HEK293T (cell line): ENCODE data around the gene RUVBL2.

Source experiments
- CTCF ChIA-PET: fragments of 350-600 bp; formaldehyde crosslinking; extraction: SDS; loops from one replicate; lab custom pipeline; 2021; ENCODE audit warnings: antibody characterized with exemption, inconsistent platforms; lab: Yijun Ruan, JAX
- POLR2A ChIA-PET: fragments of 350-600 bp; formaldehyde crosslinking; extraction: SDS; loops from one replicate; lab custom pipeline; 2020; ENCODE audit warnings: antibody characterized with exemption, inconsistent platforms; lab: Yijun Ruan, JAX
- DNase-seq: peaks from one replicate; pipeline ENCODE4 v3.0.0; 2012; ENCODE audit warnings: mixed read lengths; ENCODE audit errors: extremely low spot score
- ARNT ChIP-seq: fragments of 450-650 bp; IDR thresholded peaks from 2 replicates; pipeline ENCODE4 v1.6.1; 2017; ENCODE audit warnings: mild to moderate bottlenecking
- BHLHE40 ChIP-seq: fragments of 450-650 bp; IDR thresholded peaks from 2 replicates; pipeline ENCODE4 v1.6.1; 2016; ENCODE audit warnings: mild to moderate bottlenecking, moderate library complexity, borderline replicate concordance
- CTBP1 ChIP-seq: fragments of 450-650 bp; IDR thresholded peaks from 2 replicates; pipeline ENCODE4 v1.6.1; 2016; ENCODE audit warnings: borderline replicate concordance
- ELF4 ChIP-seq: fragments of 450-650 bp; IDR thresholded peaks from 2 replicates; pipeline ENCODE4 v1.6.1; 2017; ENCODE audit warnings: antibody characterized with exemption
- FOXA1 ChIP-seq: fragments of 450-650 bp; IDR thresholded peaks from 2 replicates; pipeline ENCODE4 v1.6.1; 2016; ENCODE audit warnings: mild to moderate bottlenecking
- FOXK2 ChIP-seq: fragments of 450-650 bp; IDR thresholded peaks from 2 replicates; pipeline ENCODE4 v1.6.1; 2016; ENCODE audit warnings: mild to moderate bottlenecking
- FOXM1 ChIP-seq: fragments of 450-650 bp; IDR thresholded peaks from 2 replicates; pipeline ENCODE4 v1.6.1; 2017; ENCODE audit warnings: mild to moderate bottlenecking, borderline replicate concordance
- HDGF ChIP-seq: fragments of 450-650 bp; IDR thresholded peaks from 2 replicates; pipeline ENCODE4 v1.6.1; 2017; ENCODE audit warnings: antibody characterized with exemption, borderline replicate concordance
- L3MBTL2 ChIP-seq: fragments of 450-650 bp; conservative IDR thresholded peaks from 2 replicates; pipeline ENCODE4 v1.6.1; 2016; ENCODE audit warnings: mild to moderate bottlenecking
- LEF1 ChIP-seq: fragments of 450-650 bp; IDR thresholded peaks from 2 replicates; pipeline ENCODE4 v1.6.1; 2017; ENCODE audit warnings: mild to moderate bottlenecking, borderline replicate concordance
- NFRKB ChIP-seq: fragments of 450-650 bp; IDR thresholded peaks from 2 replicates; pipeline ENCODE4 v1.6.1; 2016; ENCODE audit warnings: mild to moderate bottlenecking, moderate library complexity
- PKNOX1 ChIP-seq: fragments of 450-650 bp; IDR thresholded peaks from 2 replicates; pipeline ENCODE4 v1.6.1; 2016
- SP1 ChIP-seq: fragments of 450-650 bp; IDR thresholded peaks from 2 replicates; pipeline ENCODE4 v1.6.1; 2017
- SUZ12 ChIP-seq: fragments of 450-650 bp; IDR thresholded peaks from 2 replicates; pipeline ENCODE4 v1.6.1; 2016; ENCODE audit warnings: mild to moderate bottlenecking
- TARDBP ChIP-seq: fragments of 450-650 bp; IDR thresholded peaks from 2 replicates; pipeline ENCODE4 v1.6.1; 2016
- ZNF384 ChIP-seq: fragments of 450-650 bp; IDR thresholded peaks from 2 replicates; pipeline ENCODE4 v1.6.1; 2016

RUVBL2 gene

DNA sequence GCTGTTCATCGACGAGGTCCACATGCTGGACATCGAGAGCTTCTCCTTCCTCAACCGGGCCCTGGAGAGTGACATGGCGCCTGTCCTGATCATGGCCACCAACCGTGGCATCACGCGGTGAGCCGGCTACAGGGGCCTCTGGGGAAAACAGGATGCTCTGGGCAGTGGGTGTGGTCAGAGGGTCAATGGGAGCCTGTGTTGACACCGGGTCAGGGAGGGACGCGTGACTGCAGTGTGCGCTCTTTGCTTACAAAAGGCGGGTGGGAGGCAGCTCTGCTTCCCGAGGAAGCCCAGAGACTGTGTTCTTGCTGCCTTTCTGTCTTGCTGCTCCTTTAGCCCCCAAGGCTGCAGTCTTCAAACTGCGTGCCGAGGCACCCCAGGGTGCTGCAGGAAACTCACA, 17.5 kb downstream of the RUVBL2 start:
- POLR2A ChIA-PET: no interaction called here
- no peak for DNase-seq
- CTCF ChIA-PET: no interaction called here
- no peak for TF ChIP-seq BHLHE40
- TF ChIP-seq PKNOX1: no peak
- no peak for TF ChIP-seq FOXA1
- TF ChIP-seq HDGF: no peak
- TF ChIP-seq L3MBTL2: no peak
- no peak for TF ChIP-seq TARDBP

DNA sequence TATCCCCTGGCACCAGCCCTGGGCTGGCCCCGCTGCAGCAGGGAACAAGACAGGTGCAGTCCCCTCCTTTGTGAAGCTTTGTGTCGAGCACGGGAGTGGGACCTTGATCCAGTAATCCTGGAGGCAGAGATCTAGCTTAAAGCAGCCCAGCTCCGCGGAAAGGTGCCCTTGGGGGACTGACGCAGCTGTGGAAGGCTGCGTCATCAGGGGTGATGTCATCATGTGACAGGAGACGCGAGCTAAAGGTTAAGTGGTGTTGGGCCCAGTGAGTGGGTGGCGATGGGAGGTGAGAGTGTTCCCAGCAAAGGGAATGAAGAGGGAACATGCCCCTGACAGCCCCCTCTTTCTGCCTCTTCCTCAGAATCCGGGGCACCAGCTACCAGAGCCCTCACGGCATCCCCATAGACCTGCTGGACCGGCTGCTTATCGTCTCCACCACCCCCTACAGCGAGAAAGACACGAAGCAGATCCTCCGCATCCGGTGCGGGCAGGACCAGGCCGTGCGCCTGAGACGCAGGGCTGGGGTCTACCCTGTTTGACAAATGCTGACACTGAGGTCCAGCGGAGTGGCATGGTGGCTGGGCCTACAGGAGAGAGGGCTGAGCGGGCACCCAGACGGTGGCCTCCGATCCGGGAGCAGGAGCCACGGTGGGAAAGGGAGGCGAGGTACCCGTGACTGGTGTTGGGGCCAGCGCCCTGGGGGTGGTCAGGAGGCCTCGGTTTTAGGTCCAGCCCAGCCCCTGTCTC, 20.6 kb downstream of the RUVBL2 start:
- DNase-seq: no peak
- POLR2A ChIA-PET: no interaction called here
- no peak for TF ChIP-seq SP1
- no peak for TF ChIP-seq NFRKB
- TF ChIP-seq PKNOX1: no peak
- no peak for TF ChIP-seq CTBP1
- TF ChIP-seq LEF1: no peak
- no peak for TF ChIP-seq FOXA1
- no peak for TF ChIP-seq ZNF384
- TF ChIP-seq L3MBTL2: no peak
- TF ChIP-seq ELF4: no peak
- CTCF ChIA-PET: interaction anchor here (1.5 kb wide), 1 partner anchor 14 kb away, joined by 7 read pairs; no protein-coding TSS in a partner anchor

GRCh38 chr19:49014870-49015255, 21.2 kb downstream of the RUVBL2 start:
- TF ChIP-seq FOXM1 (no peak), PKNOX1 (no peak), TARDBP (no peak), SP1 (no peak), L3MBTL2 (no peak)
- ChIA-PET CTCF (no interaction called here), POLR2A (no interaction called here)
- DNase-seq: no peak

- ChIA-PET CTCF (interaction anchor here (0.6 kb wide), 1 partner anchor 57 kb away, joined by 3 read pairs; the partner anchor contains the start of gene KCNA7), POLR2A (no interaction called here)
- no peak for DNase-seq
- TF ChIP-seq FOXK2: no peak
- TF ChIP-seq PKNOX1: no peak
- no peak for TF ChIP-seq L3MBTL2
- TF ChIP-seq CTBP1: no peak
- TF ChIP-seq FOXA1: no peak
- TF ChIP-seq FOXM1: no peak
- TF ChIP-seq BHLHE40: no peak
- TF ChIP-seq HDGF: no peak
- no peak for TF ChIP-seq SUZ12
- no peak for TF ChIP-seq ARNT
- no peak for TF ChIP-seq ZNF384
- no peak for TF ChIP-seq TARDBP
- TF ChIP-seq ELF4: no peak
- TF ChIP-seq NFRKB: no peak
- TF ChIP-seq SP1: no peak
- TF ChIP-seq LEF1: no peak
These were observed 22.6 kb downstream of the RUVBL2 start for GRCh38 chr19:49016067-49016839.

- DNase-seq: no peak
- CTCF ChIA-PET: interaction anchor here (0.7 to 1.3 kb wide), 2 partner anchors 9 to 24 kb away, joined by 3 to 5 read pairs; partner anchors contain the start of genes GYS1 and RUVBL2
- TF ChIP-seq TARDBP (no peak), NFRKB (no peak), ZNF384 (no peak), HDGF (no peak), L3MBTL2 (no peak), FOXA1 (no peak), SP1 (no peak), SUZ12 (no peak), ARNT (no peak), BHLHE40 (no peak), ELF4 (no peak), FOXK2 (no peak), CTBP1 (no peak), LEF1 (no peak), FOXM1 (no peak), PKNOX1 (no peak)
- POLR2A ChIA-PET: interaction anchor here (0.6 kb wide), 1 partner anchor 907 kb away, joined by 3 read pairs; no protein-coding TSS in a partner anchor
These were observed 23.5 kb downstream of the RUVBL2 start, which contains the start of gene LHB for GRCh38 chr19:49017041-49017665. LHB (minus strand) TSS chr19:49017091; CDS start chr19:49017081, 10 bp downstream.
